UCSD-AML1 (cell line): Measurements from ENCODE around the gene MPPE1.
A peak's percentile ranks its signal among the peaks of the same experiment; 100 is the strongest.

Experiments used
- DNase-seq: peaks from one replicate; lab custom pipeline; 2025; ENCODE audit not compliant: unreplicated experiment; lab: John Stamatoyannopoulos, UW

Gene MPPE1

DNA sequence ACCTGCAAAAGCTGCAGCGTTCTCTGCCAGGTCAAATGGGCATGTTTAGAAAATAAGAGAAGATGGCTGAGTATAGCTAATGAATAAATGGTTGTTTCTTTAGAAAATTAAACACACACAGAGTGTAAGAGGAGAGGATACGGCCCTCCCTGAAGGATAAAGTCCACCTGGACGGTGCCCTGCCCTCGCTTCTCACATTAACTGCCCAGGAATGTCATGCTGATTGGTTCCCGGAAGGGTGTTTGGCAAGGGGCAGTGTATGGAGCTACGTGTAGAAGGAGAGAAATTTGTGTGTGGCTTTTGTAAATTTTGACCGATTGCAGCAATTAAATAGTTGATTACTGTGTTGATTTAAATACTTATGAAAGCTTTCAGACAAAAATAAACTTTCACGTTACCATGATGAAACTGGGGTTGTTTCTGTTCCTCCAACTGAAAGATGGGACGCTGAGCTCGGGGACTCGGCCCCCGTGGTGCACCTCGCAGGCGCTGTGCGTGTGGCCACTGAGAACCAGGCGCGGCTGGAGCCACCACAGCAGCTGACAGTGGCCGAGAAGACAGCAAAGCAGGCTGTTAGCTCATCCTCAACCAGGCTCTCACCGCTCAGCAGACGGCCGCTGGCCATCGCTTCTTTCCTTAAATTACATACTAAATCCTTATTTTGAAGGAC, 22.7 kb downstream of the MPPE1 start:
- no peak for DNase-seq

GRCh38 chr18:11884396-11885030, 23.6 kb downstream of the MPPE1 start:
- DNase-seq = no peak

- DNase-seq = no peak
Measured at GRCh38 chr18:11883153-11883552, 25.0 kb downstream of the MPPE1 start.

DNA sequence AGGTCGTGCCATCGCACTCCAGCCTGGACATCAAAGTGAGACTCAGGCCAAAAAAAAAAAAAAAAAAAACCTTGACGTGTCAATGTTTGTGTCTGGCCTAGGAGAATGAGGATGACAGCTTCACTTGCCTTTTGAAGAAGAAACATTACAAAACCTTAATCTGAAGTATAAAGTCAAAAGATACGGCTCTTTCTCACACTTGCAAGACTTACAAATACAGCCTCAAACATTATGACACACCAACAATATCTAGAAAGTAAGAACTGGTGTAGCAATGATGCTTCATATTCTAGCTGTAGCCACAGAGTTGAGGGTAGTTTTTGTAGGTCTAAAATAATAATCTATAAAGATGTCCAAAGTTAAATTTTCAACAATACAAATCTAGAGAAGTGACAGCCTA, 25.5 kb downstream of the MPPE1 start:
- DNase-seq = no peak

DNA sequence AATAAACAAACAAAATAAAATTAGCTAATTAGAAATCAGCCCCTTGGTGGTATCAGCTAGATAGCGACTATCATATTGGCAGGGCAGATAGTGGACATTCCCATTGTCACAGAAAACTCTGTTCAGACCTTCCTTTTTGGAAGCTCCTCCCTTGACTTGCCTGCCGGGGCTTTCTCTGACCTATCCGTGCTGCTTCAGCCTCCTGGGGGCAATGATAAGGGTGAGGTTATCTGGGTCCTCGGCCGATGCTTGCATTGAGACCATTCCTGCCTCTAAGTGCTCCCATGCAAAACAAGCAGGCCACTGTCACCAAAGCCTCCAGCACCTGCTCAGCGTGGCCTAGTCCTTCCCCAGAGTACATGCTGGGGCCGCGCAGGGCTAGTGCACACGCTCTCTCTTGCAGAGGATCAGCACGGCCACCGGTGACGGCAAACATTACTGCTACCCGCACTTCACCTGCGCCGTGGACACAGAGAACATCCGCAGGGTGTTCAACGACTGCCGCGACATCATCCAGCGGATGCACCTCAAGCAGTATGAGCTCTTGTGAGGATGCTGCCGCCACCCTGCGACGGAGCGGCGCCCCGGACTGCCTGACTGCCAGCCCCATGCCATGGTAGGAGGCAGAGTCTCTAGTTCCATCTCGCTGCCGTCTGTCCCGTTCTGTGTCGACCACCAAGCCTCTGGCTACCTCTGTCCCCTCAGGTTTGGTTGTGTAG, 27.4 kb downstream of the MPPE1 start:
- DNase-seq = no peak

DNA sequence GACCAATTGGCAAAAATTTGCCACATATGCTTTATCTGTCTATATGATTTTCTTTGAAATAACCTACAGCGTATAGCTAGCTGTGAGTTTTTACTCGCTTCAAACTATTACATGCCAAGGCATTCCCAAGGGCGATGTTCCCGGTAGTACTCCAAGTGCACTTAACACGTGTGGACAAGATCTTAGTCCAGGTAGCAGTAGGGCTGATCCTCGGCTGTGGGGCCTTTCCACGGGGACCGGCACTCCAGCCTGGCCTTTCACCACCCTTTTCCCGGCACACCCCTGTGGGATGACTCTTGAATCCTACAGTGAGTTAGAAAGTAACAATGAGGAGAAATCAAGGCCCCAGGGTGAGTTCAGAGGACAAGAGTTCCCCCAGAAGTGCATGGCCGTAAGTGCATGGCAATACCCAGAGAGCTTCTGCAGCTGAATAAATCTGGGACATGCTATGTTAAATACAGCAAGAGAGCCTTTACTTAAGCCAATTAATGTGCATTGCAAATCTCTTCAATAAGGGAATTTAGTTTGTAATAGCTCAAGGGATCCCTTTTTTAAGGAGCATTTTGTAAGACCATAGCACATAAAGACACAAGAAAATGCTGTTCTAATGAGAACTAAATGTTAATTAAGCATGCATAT, 30.5 kb downstream of the MPPE1 start:
- no peak for DNase-seq

- no peak for DNase-seq
Measured at GRCh38 chr18:11874676-11875075, 33.4 kb downstream of the MPPE1 start.

DNA sequence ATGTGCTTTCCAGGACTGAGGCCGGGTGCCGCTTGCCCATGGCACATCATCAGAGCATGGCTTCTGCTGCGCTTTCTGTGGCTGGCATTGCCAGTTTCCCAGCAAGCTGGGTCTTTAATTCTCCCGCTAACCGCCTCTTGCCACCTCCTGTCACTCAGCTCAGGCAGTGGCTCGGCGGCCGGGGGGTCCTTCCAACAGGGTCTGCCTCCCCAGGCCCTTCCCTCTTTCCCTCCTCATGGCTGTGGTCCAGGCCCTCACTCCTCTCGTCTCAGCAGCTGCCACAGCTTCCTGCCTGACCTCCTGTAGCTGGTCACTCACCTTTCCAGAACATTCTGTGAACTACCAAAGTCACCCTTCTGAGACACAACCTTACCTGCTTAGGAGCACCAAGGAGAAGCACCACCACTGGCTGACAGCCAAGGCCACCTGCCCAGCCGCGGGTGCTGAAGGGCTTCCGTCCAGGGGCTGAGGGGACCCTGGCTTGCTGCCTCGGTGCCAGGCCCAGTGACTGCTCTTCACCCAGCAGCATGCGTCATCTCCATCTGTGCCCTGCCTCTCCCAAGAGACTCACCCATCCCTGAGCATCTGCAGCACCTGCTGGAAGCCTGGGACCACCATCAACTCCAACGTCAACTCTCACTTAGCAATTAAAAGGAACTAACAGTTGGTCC, 34.3 kb downstream of the MPPE1 start:
- DNase-seq = no peak

GRCh38 chr18:11872479-11873136, 35.5 kb downstream of the MPPE1 start:
- DNase-seq = peak; percentile 18

DNA sequence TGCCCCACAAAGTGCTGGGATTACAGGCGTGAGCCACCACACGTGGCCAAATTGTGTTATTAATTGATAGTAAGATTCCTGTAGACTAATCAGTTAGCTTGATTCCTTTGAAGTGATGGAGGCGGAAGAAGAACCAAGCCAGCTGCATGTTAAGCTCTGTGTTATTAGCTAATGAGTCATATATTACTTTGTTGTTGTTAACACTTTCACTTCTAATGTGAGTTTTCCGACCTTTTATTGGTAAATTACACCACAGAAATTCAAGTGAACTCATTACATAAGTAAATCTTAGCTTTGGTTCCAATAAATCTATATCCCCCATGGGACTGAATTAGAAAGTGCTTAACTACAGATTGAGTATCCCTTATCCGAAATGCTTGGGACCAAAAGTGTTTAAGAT, 36.6 kb downstream of the MPPE1 start:
- DNase-seq = no peak

GRCh38 chr18:11868230-11868629, 39.9 kb downstream of the MPPE1 start:
- no peak for DNase-seq

- no peak for DNase-seq
Measured at GRCh38 chr18:11866764-11867163, 41.4 kb downstream of the MPPE1 start.

DNA sequence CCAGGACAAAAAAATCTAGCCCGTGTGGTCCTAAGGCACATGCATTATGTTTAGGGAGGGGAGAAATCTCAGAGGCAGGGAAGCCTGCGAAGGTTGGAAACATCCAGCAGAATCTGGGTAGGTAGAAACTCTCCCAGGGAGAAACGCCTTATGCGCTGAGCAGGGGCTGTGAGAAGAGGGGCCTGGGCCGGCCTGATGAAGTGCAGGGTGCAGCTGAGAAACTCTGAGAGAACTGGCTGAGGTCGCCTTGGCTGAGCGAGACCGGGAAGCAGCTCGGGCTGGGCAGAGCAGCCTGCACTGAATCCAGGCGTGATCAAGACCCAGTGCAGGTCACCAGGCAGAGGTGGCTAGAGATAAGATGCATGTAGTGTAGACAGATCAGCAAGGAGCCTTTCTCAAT, 41.8 kb downstream of the MPPE1 start:
- no peak for DNase-seq

- DNase-seq = no peak
Measured at GRCh38 chr18:11865071-11865470, 43.0 kb downstream of the MPPE1 start.

- no peak for DNase-seq
Measured at GRCh38 chr18:11864471-11864870, 43.6 kb downstream of the MPPE1 start.

GRCh38 chr18:11862468-11863137, 45.5 kb downstream of the MPPE1 start:
- no peak for DNase-seq

- DNase-seq = no peak
Measured at GRCh38 chr18:11861583-11862288, 46.4 kb downstream of the MPPE1 start.

- DNase-seq = no peak
Measured at GRCh38 chr18:11860594-11861450, 47.3 kb downstream of the MPPE1 start.
